ENCODE measurements around the gene SMURF1.
A peak's percentile ranks its signal among the peaks of the same experiment; 100 is the strongest.
"Not testable (repeated sequence)": the region's sequence is repeated elsewhere in the genome, so short reads cannot be mapped to it uniquely, and the experiment has no call there.

The SMURF1 gene

DNA sequence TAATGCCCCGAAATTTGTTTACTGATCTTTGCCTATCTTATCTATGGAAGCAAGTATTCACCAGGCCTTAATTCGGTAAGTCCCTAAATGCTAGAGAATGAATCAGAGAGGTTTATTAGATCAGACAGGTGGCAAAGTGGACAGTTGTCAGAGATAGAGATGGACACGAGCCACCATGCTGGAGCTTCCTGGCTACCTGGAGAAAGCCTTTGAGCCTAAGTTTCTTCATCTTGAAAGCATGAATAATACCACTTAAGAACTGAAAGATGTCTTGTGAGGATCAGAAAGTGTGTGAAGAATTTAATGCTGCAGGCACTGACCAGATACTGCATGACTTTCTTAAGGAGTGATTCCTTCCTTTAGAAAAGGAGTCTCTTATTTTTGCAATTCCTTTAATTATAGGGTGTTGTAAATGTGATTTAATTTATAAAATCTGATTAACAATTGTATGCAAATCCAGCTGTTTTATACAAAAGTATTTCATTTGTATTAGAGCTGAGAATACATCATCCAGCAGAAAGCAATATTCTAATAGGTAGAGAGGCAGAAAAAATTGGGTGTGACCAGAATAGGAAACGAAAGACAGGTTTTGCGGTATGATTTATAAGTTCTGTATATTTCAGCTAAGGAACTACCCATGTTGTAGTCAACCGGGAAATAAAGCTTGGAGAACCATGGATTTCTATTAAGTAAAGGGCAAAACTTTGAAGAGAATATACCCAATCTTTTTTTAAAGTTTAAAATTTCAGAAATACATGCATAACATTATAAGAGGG, 82.7 kb downstream of the SMURF1 start:
- no peak for DNase-seq (ENCODE audit: low read depth in 3 of 3, low spot score in 1 of 3)

GRCh38 chr7:99054781-99055180, 89.1 kb downstream of the SMURF1 start:
- DNase-seq (ENCODE audit: low read depth in 3 of 3, low spot score in 1 of 3): no peak

GRCh38 chr7:99050971-99051370, 92.9 kb downstream of the SMURF1 start:
- DNase-seq (ENCODE audit: low read depth in 3 of 3, low spot score in 1 of 3): no peak

DNA sequence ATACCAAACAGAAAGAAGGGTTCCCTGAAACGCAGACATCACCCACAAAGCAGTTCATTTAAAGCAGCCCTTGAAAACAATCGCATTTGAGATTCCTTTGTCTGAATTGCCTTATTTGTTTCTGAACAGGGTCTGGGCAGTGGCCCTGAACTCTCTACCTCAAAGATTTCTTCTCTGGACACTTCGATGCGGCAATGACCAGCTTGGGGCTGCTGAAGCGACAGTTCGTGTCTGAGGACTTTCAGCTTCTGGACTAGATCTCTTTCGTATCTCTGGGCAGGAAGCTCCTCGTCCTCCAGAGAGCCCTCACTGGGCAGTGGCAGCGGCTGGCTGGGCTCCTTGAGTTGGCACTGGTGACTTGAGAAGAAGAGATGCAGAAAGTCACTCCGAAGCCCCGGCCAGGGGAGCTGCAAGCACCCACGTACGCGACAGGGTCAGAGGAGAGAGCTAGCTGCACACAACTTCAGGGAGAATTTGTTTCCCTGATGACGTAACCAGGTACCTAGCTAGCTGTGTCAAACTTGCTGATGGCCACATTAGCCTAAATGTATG, 96.3 kb downstream of the SMURF1 start:
- no peak for DNase-seq (ENCODE audit: low read depth in 3 of 3, low spot score in 1 of 3)

- no peak for DNase-seq (ENCODE audit: low read depth in 3 of 3, low spot score in 1 of 3)
Measured at GRCh38 chr7:99046722-99047121, 97.2 kb downstream of the SMURF1 start.

DNA sequence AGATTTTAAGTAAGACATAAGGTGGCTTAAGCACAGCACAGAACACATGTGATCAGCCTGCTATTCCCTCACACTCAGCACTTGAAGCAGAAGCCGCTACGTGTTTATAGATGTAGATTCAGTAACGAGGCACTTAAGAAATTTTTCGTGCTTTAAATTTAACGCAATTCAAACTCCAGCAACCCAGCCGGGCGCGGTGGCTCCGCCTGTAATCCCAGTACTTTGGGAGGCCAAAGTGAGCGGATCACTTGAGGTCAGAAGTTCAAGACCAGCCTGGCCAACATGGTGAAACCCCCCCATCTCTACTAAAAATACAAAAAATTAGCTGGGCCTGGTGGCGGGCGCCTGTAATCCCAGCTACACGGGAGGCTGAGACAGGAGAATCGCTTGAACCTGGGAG, 97.6 kb downstream of the SMURF1 start:
- not testable (repeated sequence) for DNase-seq (ENCODE audit: low read depth in 3 of 3, low spot score in 1 of 3)

DNA sequence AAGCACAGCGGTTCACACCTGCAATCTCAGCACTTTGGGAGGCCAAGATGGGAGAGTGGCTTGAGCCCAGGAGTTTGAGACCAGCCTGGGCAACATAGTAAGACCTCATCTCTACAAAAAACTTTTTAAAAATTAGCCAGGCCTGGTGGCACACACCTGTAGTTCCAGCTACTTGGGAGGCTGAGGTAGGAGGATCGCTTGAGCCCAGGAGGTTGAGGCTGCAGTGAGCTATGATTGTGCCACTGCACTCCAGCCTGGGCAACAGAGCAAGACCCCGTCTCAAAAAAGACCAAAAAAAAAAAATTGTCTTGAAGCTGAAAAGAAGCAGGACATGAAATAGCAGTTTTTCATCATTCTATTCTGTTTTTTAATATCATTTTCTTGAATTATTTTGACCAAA, 99.0 kb downstream of the SMURF1 start:
- DNase-seq (ENCODE audit: low read depth in 3 of 3, low spot score in 1 of 3): not testable (repeated sequence)

DNA sequence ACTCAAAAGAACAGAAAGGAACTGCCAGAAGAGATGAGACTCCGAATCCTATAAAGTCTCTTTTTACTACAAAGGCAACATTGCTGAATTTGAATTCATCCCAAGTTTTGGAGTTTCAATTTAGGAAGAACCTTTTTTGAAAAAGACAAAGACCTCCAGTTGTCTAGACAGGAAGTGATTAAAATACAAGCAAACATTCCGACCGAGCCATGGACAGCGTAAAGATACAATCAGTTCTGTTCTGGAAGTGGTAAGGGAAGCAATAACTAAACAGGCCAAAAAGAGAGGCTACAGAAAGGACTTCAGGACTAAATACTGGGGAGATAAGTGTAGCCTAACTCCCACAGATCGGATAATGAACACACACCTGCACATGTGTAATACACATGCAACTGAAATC, 101.0 kb downstream of the SMURF1 start:
- no peak for DNase-seq (ENCODE audit: low read depth in 3 of 3, low spot score in 1 of 3)

DNA sequence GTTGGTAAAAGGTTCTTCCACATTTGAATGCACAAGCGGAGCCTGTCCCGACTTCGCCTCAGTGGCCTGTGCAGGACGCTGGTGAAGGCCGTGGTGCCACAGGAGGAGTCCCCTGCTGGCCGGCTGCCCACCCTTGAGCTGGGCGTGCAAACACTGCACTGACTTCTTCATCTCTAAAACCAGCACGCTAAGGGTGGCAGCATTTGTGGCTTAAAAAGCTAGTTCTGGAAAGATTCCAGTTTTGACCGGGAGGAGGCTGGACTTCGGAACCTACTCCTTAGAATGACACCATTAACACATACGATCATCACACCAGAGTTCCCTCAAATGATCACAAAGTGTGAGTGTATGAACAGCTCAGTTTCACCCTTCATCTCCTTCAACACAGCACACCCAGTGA, 102.4 kb downstream of the SMURF1 start:
- DNase-seq (ENCODE audit: low read depth in 3 of 3, low spot score in 1 of 3): no peak

GRCh38 chr7:99040104-99040958, 103.6 kb downstream of the SMURF1 start:
- peak; percentile 11 to 28 (median 20) for DNase-seq (ENCODE audit: low read depth in 3 of 3, low spot score in 1 of 3)

DNA sequence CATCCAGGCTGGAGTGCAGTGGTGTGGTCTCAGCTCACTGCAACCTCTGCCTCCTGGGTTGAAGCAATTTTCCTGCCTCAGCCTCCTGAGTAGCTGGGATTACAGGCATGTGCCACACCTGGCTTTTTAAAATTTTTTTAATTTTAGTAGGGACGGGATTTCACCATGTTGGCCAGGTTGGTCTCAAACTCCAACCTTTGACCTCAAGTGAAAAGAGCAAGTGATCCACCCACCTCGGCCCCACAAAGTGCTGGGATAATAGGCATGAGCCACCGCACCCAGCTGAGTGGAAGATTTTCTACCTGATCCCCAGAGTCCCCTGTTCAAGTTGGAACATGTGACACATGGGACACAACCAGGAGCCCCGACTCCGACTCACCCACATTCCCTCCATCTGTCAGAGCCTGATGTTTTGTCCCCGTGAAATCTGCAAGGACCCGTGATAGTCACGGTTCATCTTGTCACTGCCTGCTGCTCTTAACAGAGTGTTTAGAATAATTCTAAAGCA, 104.5 kb downstream of the SMURF1 start:
- DNase-seq (ENCODE audit: low read depth in 3 of 3, low spot score in 1 of 3): no peak

- no peak for DNase-seq (ENCODE audit: low read depth in 3 of 3, low spot score in 1 of 3)
Measured at GRCh38 chr7:99038086-99038855, 105.6 kb downstream of the SMURF1 start.

GRCh38 chr7:99037327-99037940, 106.5 kb downstream of the SMURF1 start:
- no peak for DNase-seq (ENCODE audit: low read depth in 3 of 3, low spot score in 1 of 3)

DNA sequence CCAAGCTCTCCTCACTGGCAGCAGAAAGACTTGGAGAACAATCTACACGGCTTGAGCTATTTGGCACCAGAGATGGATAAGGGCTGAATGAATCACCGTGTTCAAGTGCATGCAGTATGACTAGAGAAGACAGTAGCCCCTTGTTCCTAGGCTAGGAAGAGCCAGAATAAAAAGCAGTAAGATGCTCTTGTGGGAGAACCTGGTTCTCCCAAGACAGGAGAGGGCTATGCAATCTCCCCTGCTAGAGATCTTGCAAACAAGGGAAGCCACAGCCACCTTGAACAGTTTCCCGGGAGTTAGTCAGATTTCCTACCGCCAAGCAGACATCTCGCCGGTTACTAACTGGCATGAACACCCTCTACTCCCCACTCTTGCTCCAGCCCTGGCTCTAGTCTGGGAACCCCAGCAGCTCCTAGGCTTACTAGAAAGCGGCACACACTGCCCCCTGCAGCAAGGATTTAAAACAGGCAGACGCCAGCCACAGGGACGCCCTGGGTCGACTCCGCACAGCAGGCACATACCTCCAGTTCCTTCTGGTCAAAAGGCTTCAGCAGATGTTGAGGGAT, 107.3 kb downstream of the SMURF1 start:
- no peak for DNase-seq (ENCODE audit: low read depth in 3 of 3, low spot score in 1 of 3)

- DNase-seq (ENCODE audit: low read depth in 3 of 3, low spot score in 1 of 3): no peak
Measured at GRCh38 chr7:99035723-99036545, 108.0 kb downstream of the SMURF1 start.

- no peak for DNase-seq (ENCODE audit: low read depth in 3 of 3, low spot score in 1 of 3)
Measured at GRCh38 chr7:99034932-99035722, 108.8 kb downstream of the SMURF1 start.

DNA sequence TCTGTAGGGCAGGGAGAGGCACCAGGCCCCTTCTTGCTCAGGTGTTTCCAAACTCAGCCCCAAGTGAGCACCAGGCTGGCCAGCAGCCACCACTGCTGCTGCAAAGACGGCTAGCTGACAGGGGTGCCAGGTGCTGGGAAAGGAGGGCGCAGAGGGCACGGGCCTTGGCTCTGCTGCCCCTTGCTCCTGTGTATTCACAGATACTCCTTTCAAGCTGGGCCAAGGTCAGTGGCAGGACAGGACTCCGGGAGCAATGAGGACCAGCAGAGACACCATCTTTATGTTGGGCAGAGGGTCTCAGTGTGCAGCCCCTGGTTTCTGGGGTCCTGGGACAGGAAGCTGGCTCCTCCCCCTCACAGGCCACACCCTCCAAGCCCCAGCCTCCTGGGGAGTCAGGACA, 110.1 kb downstream of the SMURF1 start:
- DNase-seq (ENCODE audit: low read depth in 3 of 3, low spot score in 1 of 3): no peak

DNA sequence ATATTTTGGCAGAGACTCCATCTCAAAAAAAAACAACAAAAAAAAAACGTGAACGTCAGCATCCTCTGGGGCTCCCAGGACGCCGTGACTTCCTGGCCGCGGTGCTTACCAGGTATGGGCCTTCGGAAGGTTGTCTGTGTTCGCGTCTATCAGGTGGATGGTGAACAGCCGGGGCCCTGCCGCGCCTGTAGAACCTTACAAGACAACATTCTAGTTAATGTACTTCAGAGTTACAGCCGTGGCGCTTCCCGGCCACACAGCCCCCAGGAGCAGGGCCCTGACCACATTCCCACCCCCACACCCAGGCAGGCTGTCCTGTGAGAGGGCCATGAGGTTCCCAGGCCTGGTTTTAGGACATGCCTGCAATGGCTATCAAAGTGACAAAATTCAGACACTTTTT, 111.0 kb downstream of the SMURF1 start:
- DNase-seq (ENCODE audit: low read depth in 3 of 3, low spot score in 1 of 3): no peak

GRCh38 chr7:99031496-99031895, 112.4 kb downstream of the SMURF1 start:
- no peak for DNase-seq (ENCODE audit: low read depth in 3 of 3, low spot score in 1 of 3)
